GM12891 (cell line): ENCODE results near the gene CRTC2.

Experiments
- PAX5 ChIP-seq: IDR thresholded peaks from 2 replicates; pipeline ENCODE4 v1.6.1; 2011; ENCODE audit warnings: low read length, moderate library complexity, mild to moderate bottlenecking; ENCODE audit not compliant: insufficient read depth, severe bottlenecking
- POLR2A ChIP-seq: IDR thresholded peaks from 2 replicates; pipeline ENCODE4 v1.6.1; 2011; ENCODE audit warnings: low read depth, low read length, control low read depth
- POLR2AphosphoS5 ChIP-seq: IDR thresholded peaks from 2 replicates; pipeline ENCODE4 v1.6.1; 2011; ENCODE audit warnings: low read depth, low read length, control low read depth
- POU2F2 ChIP-seq: IDR thresholded peaks from 2 replicates; pipeline ENCODE4 v1.6.1; 2011; ENCODE audit warnings: low read depth, mild to moderate bottlenecking, control low read depth, low read length, moderate library complexity
- SPI1 ChIP-seq: IDR thresholded peaks from 2 replicates; pipeline ENCODE4 v1.6.1; 2011; ENCODE audit warnings: low read depth, low read length, control low read depth
- TAF1 ChIP-seq: IDR thresholded peaks from 2 replicates; pipeline ENCODE4 v1.6.1; 2011; ENCODE audit warnings: low read depth, low read length, control low read depth

- TF ChIP-seq POLR2A = no peak
- no peak for TF ChIP-seq POLR2AphosphoS5
- no peak for TF ChIP-seq POU2F2
- no peak for TF ChIP-seq TAF1
- no peak for TF ChIP-seq SPI1
- no peak for TF ChIP-seq PAX5
These were observed 1.8 kb upstream of the CRTC2 start for GRCh38 chr1:153960206-153960605.
